ENCODE measurements around the gene SSBP1.

Gene SSBP1

DNA sequence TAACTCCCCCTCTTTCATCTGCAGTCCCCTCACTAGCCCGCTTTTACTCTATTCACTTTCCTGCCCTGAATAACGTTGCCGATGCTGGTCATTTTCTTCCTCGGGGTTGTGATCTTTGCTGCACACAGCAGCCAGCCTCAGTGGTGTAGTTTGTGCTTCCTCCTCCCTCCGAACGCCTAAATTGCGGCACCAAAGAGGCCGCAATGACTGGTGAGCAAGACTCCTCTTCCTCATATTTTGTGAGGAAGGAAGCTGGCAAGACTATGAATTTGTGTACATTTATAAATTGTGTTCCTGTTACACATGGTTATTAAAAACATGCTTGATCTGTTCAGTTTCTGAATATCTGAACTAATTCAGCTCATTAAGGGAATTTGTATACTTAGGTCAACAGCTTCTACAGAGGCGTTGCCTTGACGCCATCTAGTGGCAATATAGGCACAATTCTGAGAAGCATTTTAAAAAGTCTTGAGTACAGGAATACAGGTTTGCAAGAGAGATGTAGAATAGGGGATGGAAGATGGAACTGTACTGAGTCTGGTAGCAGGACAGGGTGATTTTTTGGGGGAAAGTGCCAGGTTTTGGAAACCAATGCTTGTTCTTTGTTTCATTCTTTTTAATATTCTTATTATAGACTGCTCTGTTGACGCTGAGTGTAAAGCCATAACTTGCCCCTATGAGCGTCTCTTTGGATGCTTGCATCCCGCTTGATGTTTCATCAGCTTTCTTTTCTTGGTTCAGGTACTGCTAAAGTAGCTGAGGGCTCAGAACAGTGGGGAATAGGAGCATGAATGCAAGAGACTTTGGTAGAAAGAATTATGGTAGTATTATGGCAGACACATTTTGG is 47.8 kb downstream of the SSBP1 start:
- no peak for DNase-seq

DNA sequence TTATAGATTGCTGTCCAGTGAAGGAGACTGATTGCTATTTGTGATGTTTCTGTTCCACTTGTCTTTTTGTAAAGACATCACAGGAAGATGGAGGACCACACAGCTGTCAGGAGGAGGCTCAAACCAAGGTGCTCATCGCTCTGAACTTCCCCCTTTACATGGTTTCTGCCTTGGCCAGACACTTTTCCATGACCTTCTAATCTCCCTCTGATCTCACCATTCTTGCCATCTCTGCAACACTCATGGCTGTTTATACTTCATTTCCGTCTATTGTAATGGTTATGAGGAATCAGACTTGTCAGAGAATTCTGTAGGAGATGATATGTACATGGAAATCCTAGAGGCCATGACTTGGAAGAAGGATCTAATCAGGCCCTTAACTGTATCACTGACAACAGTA is 50.1 kb downstream of the SSBP1 start:
- DNase-seq, result no peak

DNA sequence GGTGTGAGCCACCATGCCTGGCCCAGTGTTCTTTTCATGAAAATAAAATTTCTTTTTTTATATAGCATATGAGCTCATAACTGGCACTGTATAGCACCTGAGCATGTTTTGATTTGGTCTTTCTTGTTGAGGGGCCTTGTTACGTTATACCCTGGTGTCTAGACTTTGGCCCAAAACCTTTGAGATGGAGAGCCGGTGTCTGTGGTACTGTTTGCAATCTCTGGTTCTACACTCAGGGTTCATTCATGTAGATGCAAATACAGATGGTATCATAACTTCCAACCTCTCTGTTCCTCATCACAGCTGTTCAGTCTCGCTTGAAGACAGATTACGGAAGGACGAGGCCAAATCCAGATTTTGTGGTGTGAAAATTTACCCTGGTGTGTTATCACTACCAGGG is 51.8 kb downstream of the SSBP1 start, which contains the start of gene TAS2R5:
TAS2R5 (plus strand) TSS at position 301 of the 400 bp plus-strand sequence. CDS start 145 bp downstream, outside the sequence.
- no peak for DNase-seq

GRCh38 chr7:141792526-141792925 is 54.4 kb downstream of the SSBP1 start:
- DNase-seq, result no peak
